Measurements from ENCODE around the gene EDAR.

EDAR gene

GRCh38 chr2:108965540-108966289 is 23.3 kb downstream of the EDAR start:
- DNase-seq = peak in 3 of 5 donors; percentile 12 to 38 (median 26)

- no peak for DNase-seq
Observed at GRCh38 chr2:108963057-108963456, 26.0 kb downstream of the EDAR start.

- no peak for DNase-seq
Observed at GRCh38 chr2:108961796-108962195, 27.2 kb downstream of the EDAR start.

- no peak for DNase-seq
Observed at GRCh38 chr2:108960006-108960405, 29.0 kb downstream of the EDAR start.

- DNase-seq = no peak
Observed at GRCh38 chr2:108959401-108959800, 29.6 kb downstream of the EDAR start.

- no peak for DNase-seq
Observed at GRCh38 chr2:108958632-108959341, 30.2 kb downstream of the EDAR start.

- peak in 1 of 5 donors; percentile 5 for DNase-seq
Observed at GRCh38 chr2:108958002-108958401, 31.0 kb downstream of the EDAR start.

GRCh38 chr2:108956375-108956774 is 32.6 kb downstream of the EDAR start:
- no peak for DNase-seq

GRCh38 chr2:108950369-108951135 is 38.5 kb downstream of the EDAR start:
- DNase-seq = no peak

- no peak for DNase-seq
Observed at GRCh38 chr2:108949316-108950239, 39.4 kb downstream of the EDAR start.

GRCh38 chr2:108947271-108947907 is 41.6 kb downstream of the EDAR start:
- no peak for DNase-seq

- DNase-seq = no peak
Observed at GRCh38 chr2:108946442-108946841, 42.6 kb downstream of the EDAR start.

- DNase-seq = no peak
Observed at GRCh38 chr2:108945969-108946368, 43.1 kb downstream of the EDAR start.

- DNase-seq = no peak
Observed at GRCh38 chr2:108944601-108945331, 44.3 kb downstream of the EDAR start.

- DNase-seq = no peak
Observed at GRCh38 chr2:108943751-108944150, 45.3 kb downstream of the EDAR start.

GRCh38 chr2:108942888-108943287 is 46.1 kb downstream of the EDAR start:
- DNase-seq = no peak

- no peak for DNase-seq
Observed at GRCh38 chr2:108942231-108942825, 46.7 kb downstream of the EDAR start.

- no peak for DNase-seq
Observed at GRCh38 chr2:108941767-108942166, 47.3 kb downstream of the EDAR start.

GRCh38 chr2:108941161-108941665 is 47.8 kb downstream of the EDAR start:
- DNase-seq = no peak

- no peak for DNase-seq
Observed at GRCh38 chr2:108940156-108940555, 48.9 kb downstream of the EDAR start.
